PC-3 (cell line): ENCODE results near the gene EDAR. TPM values are rescaled to one million over a fixed set of nuclear protein-coding genes. Genes with fewer than 3 reads are reported as not detected.

Experiments used
- ATAC-seq: fragments of 200-7000 bp; cut with Tn5 transposase; 2 replicates; pipeline ENCODE4 v1.9.1; 2020; ENCODE audit warnings: mild to moderate bottlenecking, moderate library complexity
- BruUV-seq: library from RNA; stranded (reverse); fragments of 400-500 nt; replicated peaks from 2 replicates; lab custom pipeline; 2021; lab: Mats Ljungman, UMichigan
- CTCF ChIA-PET: fragments of 300-600 bp; sonication (Branson Sonifier 250); formaldehyde crosslinking; loops from one replicate; lab custom pipeline; 2022; ENCODE audit warnings: antibody characterized with exemption; lab: Charles Lee
- POLR2A ChIA-PET: fragments of 300-600 bp; sonication (Branson Sonifier 250); formaldehyde crosslinking; loops from one replicate; lab custom pipeline; 2022; ENCODE audit warnings: antibody characterized with exemption; ENCODE audit not compliant: unreplicated experiment; lab: Charles Lee
- DNase-seq: peaks from one replicate; pipeline ENCODE4 v3.0.0-alpha.2; 2015
- H2AFZ ChIP-seq: fragments of 300-600 bp; sonication (generic); 2 replicates; pipeline ENCODE4 v1.6.0; 2016; ENCODE audit warnings: antibody characterized with exemption, low read length
- H3F3A ChIP-seq: fragments of 300-600 bp; sonication (generic); one replicate; pipeline ENCODE4 v1.6.0; 2017; ENCODE audit warnings: antibody characterized with exemption, low read length, control low read depth, mild to moderate bottlenecking; ENCODE audit not compliant: unreplicated experiment
- H3K27ac ChIP-seq: fragments of 300-600 bp; sonication (generic); 2 replicates; pipeline ENCODE4 v1.5.1; 2016; ENCODE audit warnings: mild to moderate bottlenecking, low read length
- H3K27me3 ChIP-seq: fragments of 300-600 bp; sonication (generic); 2 replicates; pipeline ENCODE4 v1.6.1; 2016; ENCODE audit warnings: low read length, mixed read lengths
- H3K36me3 ChIP-seq: fragments of 300-600 bp; sonication (generic); 2 replicates; pipeline ENCODE4 v1.6.1; 2016; ENCODE audit warnings: low read depth, mixed run types, low read length, mixed read lengths
- H3K4me1 ChIP-seq: fragments of 300-600 bp; sonication (generic); 2 replicates; pipeline ENCODE4 v1.5.1; 2016; ENCODE audit warnings: low read length; ENCODE audit not compliant: insufficient read depth
- H3K4me2 ChIP-seq: fragments of 300-600 bp; sonication (generic); 2 replicates; pipeline ENCODE4 v1.6.0; 2016; ENCODE audit warnings: low read length
- H3K4me3 ChIP-seq: fragments of 300-600 bp; sonication (generic); 2 replicates; pipeline ENCODE4 v1.5.1; 2016; ENCODE audit warnings: mild to moderate bottlenecking, low read length, mixed read lengths
- H3K79me2 ChIP-seq: fragments of 300-600 bp; sonication (generic); 2 replicates; pipeline ENCODE4 v1.6.1; 2017; ENCODE audit warnings: low read length, mixed read lengths
- H3K9ac ChIP-seq: fragments of 300-600 bp; sonication (generic); 2 replicates; pipeline ENCODE4 v1.6.0; 2016; ENCODE audit warnings: mild to moderate bottlenecking, low read length
- H3K9me2 ChIP-seq: fragments of 300-600 bp; sonication (generic); replicated peaks from 2 replicates; pipeline ENCODE4 v1.6.1; 2016; ENCODE audit warnings: mixed run types, low read length, mixed read lengths
- H3K9me3 ChIP-seq: fragments of 300-600 bp; sonication (generic); 2 replicates; pipeline ENCODE4 v1.6.1; 2016; ENCODE audit warnings: low read length, mixed read lengths
- H4K20me1 ChIP-seq: fragments of 300-600 bp; sonication (generic); 2 replicates; pipeline ENCODE4 v1.6.1; 2016; ENCODE audit warnings: low read length, mixed read lengths
- EZH2 ChIP-seq: fragments of 300-600 bp; sonication (generic); IDR thresholded peaks from one replicate; pipeline ENCODE4 v1.6.1; 2017; ENCODE audit warnings: antibody characterized with exemption, mild to moderate bottlenecking, low read length; ENCODE audit not compliant: unreplicated experiment
- EZH2phosphoT487 ChIP-seq: fragments of 300-600 bp; sonication (generic); IDR thresholded peaks from 2 replicates; pipeline ENCODE4 v1.6.1; 2018; ENCODE audit warnings: mild to moderate bottlenecking, antibody characterized with exemption, low read length, borderline replicate concordance
- intact Hi-C: fragments of 100-400 bp; cut with micrococcal nuclease; formaldehyde crosslinking; loops from 2 replicates; pipeline ENCODE4 v1.9.0; 2023
- total RNA-seq: library from RNA; depleted of rRNA; stranded (reverse); fragments of >200 nt; gene quantifications from 2 replicates; pipeline ENCODE4 v1.2.3, GENCODE V29; 2014
- TF ChIP-seq, protein P1 (sequence below): fragments of 300-600 bp; sonication (generic); conservative IDR thresholded peaks from 2 replicates; pipeline ENCODE4 v1.5.1; 2017; ENCODE audit warnings: antibody characterized with exemption, low read depth, mild to moderate bottlenecking, low read length

The EDAR gene
- total RNA-seq, 1 experiment from 2014 or later, result 0.04 TPM

DNA sequence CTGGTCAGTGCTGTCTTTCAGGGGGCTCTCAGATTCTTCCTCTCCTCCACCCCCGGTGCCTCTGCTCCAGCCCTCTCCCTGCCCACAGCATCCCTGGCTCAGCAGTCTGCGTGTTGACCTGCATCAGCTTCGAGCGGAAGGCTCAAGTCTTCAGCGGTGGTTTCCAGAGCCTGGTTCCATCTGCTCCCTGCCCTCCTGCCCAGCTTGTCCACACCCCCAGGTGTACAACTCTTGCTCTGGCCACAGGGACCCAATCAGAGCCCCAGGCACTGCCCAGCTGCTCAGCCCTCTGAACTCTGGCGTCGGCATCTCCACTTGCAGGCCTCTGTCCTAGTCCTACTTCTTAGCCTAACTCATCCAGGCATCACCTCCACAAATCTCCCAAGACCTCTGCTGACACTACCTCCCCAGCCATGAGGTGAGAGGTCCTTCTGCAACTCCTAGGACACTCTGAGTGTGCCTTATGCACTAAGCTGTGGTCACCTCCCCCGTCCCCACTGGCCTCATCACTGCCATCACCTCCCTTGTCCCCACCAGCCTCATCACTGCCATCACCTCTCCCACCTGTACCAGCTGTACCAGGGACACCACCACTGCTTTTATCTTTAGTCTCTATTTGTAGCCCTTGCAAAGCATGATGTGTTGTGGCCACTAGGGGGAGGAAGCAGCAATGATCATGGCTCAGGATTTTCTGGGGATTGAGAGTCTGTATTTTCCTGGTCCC lies 60.9 kb downstream of the EDAR start:
- Histone ChIP-seq H3K36me3 (no peaks in the 10 kb centered on the region), H3K9me3 (no peaks in the 10 kb centered on the region), H3K27me3 (no peaks in the 10 kb centered on the region), H3F3A (no peaks in the 10 kb centered on the region), H3K4me3 (no peak overlapping the region), H3K79me2 (no peaks in the 10 kb centered on the region), H3K9me2 (no peaks in the 10 kb centered on the region), H2AFZ (no peak overlapping the region), H4K20me1 (no peaks in the 10 kb centered on the region), H3K27ac (no peak overlapping the region), H3K4me2 (no peak overlapping the region), H3K9ac (no peak overlapping the region), H3K4me1 (peaks cover 9% of the 10 kb centered on the region)
- peak; percentile 87 for ATAC-seq
- BruUV-seq, result no TSS peak
- CTCF ChIA-PET, result no interaction called here
- no peak for TF ChIP-seq EZH2phosphoT487
- TF ChIP-seq, protein P1, sequence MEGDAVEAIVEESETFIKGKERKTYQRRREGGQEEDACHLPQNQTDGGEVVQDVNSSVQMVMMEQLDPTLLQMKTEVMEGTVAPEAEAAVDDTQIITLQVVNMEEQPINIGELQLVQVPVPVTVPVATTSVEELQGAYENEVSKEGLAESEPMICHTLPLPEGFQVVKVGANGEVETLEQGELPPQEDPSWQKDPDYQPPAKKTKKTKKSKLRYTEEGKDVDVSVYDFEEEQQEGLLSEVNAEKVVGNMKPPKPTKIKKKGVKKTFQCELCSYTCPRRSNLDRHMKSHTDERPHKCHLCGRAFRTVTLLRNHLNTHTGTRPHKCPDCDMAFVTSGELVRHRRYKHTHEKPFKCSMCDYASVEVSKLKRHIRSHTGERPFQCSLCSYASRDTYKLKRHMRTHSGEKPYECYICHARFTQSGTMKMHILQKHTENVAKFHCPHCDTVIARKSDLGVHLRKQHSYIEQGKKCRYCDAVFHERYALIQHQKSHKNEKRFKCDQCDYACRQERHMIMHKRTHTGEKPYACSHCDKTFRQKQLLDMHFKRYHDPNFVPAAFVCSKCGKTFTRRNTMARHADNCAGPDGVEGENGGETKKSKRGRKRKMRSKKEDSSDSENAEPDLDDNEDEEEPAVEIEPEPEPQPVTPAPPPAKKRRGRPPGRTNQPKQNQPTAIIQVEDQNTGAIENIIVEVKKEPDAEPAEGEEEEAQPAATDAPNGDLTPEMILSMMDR, result peak; percentile 94
- TF ChIP-seq EZH2, result no peak
- intact Hi-C loops, result loop anchor here (1.0 to 10.0 kb wide), 3 partner anchors 61 to 197 kb away; partner anchors contain the start of genes EDAR and SH3RF3
- DNase-seq, result peak; percentile 72
- POLR2A ChIA-PET, result no interaction called here

- Histone ChIP-seq H2AFZ (no peak overlapping the region), H3K4me1 (peaks cover 16% of the 10 kb centered on the region), H3K27me3 (no peaks in the 10 kb centered on the region), H3K27ac (no peak overlapping the region), H3K4me3 (no peak overlapping the region), H3K9me3 (no peaks in the 10 kb centered on the region), H3K4me2 (no peak overlapping the region), H3K9me2 (no peaks in the 10 kb centered on the region), H3K79me2 (no peaks in the 10 kb centered on the region), H4K20me1 (no peaks in the 10 kb centered on the region), H3K36me3 (no peaks in the 10 kb centered on the region), H3K9ac (no peak overlapping the region), H3F3A (no peaks in the 10 kb centered on the region)
- ChIA-PET POLR2A (no interaction called here), CTCF (no interaction called here)
- BruUV-seq, result no TSS peak
- ATAC-seq (no peak), DNase-seq (no peak)
- intact Hi-C loops, result loop anchor here (10.0 kb wide), 2 partner anchors 73 to 197 kb away; partner anchors contain the start of gene SH3RF3
- TF ChIP-seq EZH2phosphoT487 (no peak), EZH2 (no peak)
- TF ChIP-seq, protein P1, result no peak
These were observed 61.6 kb downstream of the EDAR start for GRCh38 chr2:108927405-108927804.
